Activated T-cell treated with anti-CD3 and anti-CD28 coated beads, Interleukin-2, amount 50 U/mL, for 24 hours (primary cell): ENCODE data around the gene DENND6B.
A peak's percentile ranks its signal among the peaks of the same experiment; 100 is the strongest.

Experiments used
- DNase-seq: peaks from one replicate; pipeline ENCODE4 v3.0.0-alpha.2; 2020
- H3K27ac Mint-ChIP-seq: 2 replicates; pipeline ENCODE4 v1.8.0; 2020; ENCODE audit warnings: mild to moderate bottlenecking, mixed read lengths
- H3K27me3 Mint-ChIP-seq: 2 replicates; pipeline ENCODE4 v1.8.0; 2020; ENCODE audit warnings: mixed read lengths
- H3K36me3 Mint-ChIP-seq: 2 replicates; pipeline ENCODE4 v1.8.0; 2020; ENCODE audit warnings: low read depth, mixed read lengths
- H3K4me1 Mint-ChIP-seq: 2 replicates; pipeline ENCODE4 v1.8.0; 2020; ENCODE audit warnings: low read depth, mixed read lengths
- H3K4me3 Mint-ChIP-seq: 2 replicates; pipeline ENCODE4 v1.8.0; 2020; ENCODE audit warnings: mild to moderate bottlenecking, moderate library complexity, mixed read lengths
- H3K9me3 Mint-ChIP-seq: 2 replicates; pipeline ENCODE4 v1.8.0; 2020; ENCODE audit warnings: mixed read lengths

The DENND6B gene

GRCh38 chr22:50262460-50262911, 64.3 kb downstream of the DENND6B start:
- Mint-ChIP-seq H3K36me3 (no peaks in the 10 kb centered on the region), H3K4me1 (peaks cover 8% of the 10 kb centered on the region), H3K27ac (no peak overlapping the region), H3K4me3 (peak overlapping the region; percentile 66), H3K9me3 (no peaks in the 10 kb centered on the region), H3K27me3 (peaks cover 52% of the 10 kb centered on the region)
- no peak for DNase-seq

GRCh38 chr22:50261615-50262459, 65.0 kb downstream of the DENND6B start, which contains the start of gene MAPK12:
Gene MAPK12 (minus strand): TSS chr22:50261683. CDS start chr22:50261509, 174 bp downstream.
- H3K9me3 Mint-ChIP-seq = no peaks in the 10 kb centered on the region
- peaks cover 52% of the 10 kb centered on the region for H3K27me3 Mint-ChIP-seq
- no peak within 1 kb of the TSS for H3K27ac Mint-ChIP-seq
- peaks cover 8% of the 10 kb centered on the region for H3K4me1 Mint-ChIP-seq
- no peak for DNase-seq
- no peaks in the 10 kb centered on the region for H3K36me3 Mint-ChIP-seq
- peak within 1 kb of the TSS; percentile 66 for H3K4me3 Mint-ChIP-seq

GRCh38 chr22:50260801-50261614, 65.8 kb downstream of the DENND6B start:
- H3K27ac Mint-ChIP-seq = no peak overlapping the region
- peaks cover 8% of the 10 kb centered on the region for H3K4me1 Mint-ChIP-seq
- H3K36me3 Mint-ChIP-seq = no peaks in the 10 kb centered on the region
- H3K27me3 Mint-ChIP-seq = peaks cover 52% of the 10 kb centered on the region
- DNase-seq = peak; percentile 67
- peak overlapping the region; percentile 55 for H3K4me3 Mint-ChIP-seq
- no peaks in the 10 kb centered on the region for H3K9me3 Mint-ChIP-seq

GRCh38 chr22:50260434-50260800, 66.4 kb downstream of the DENND6B start:
- peaks cover 52% of the 10 kb centered on the region for H3K27me3 Mint-ChIP-seq
- H3K9me3 Mint-ChIP-seq = no peaks in the 10 kb centered on the region
- peaks cover 8% of the 10 kb centered on the region for H3K4me1 Mint-ChIP-seq
- H3K36me3 Mint-ChIP-seq = no peaks in the 10 kb centered on the region
- DNase-seq = no peak
- H3K27ac Mint-ChIP-seq = no peak overlapping the region
- peak overlapping the region; percentile 55 for H3K4me3 Mint-ChIP-seq

- Mint-ChIP-seq H3K9me3 (no peaks in the 10 kb centered on the region), H3K4me3 (no peak overlapping the region), H3K36me3 (no peaks in the 10 kb centered on the region), H3K27me3 (peaks cover 49% of the 10 kb centered on the region), H3K4me1 (peaks cover 8% of the 10 kb centered on the region), H3K27ac (no peak overlapping the region)
- no peak for DNase-seq
These were observed 67.5 kb downstream of the DENND6B start for GRCh38 chr22:50259302-50259701.
